ENCODE measurements around the gene ARHGAP6.

ARHGAP6 gene

GRCh38 chrX:11351375-11352295 lies 314.1 kb downstream of the ARHGAP6 start:
- DNase-seq (ENCODE audit: low read depth in 2 of 2) = no peak

GRCh38 chrX:11349661-11350337 lies 315.9 kb downstream of the ARHGAP6 start:
- no peak for DNase-seq (ENCODE audit: low read depth in 2 of 2)

- DNase-seq (ENCODE audit: low read depth in 2 of 2) = no peak
Measured at GRCh38 chrX:11349020-11349419, 316.7 kb downstream of the ARHGAP6 start.

- DNase-seq (ENCODE audit: low read depth in 2 of 2) = no peak
Measured at GRCh38 chrX:11347300-11347699, 318.4 kb downstream of the ARHGAP6 start.

- no peak for DNase-seq (ENCODE audit: low read depth in 2 of 2)
Measured at GRCh38 chrX:11346121-11346682, 319.5 kb downstream of the ARHGAP6 start.

GRCh38 chrX:11342673-11343072 lies 323.0 kb downstream of the ARHGAP6 start:
- DNase-seq (ENCODE audit: low read depth in 2 of 2) = no peak

- DNase-seq (ENCODE audit: low read depth in 2 of 2) = no peak
Measured at GRCh38 chrX:11341274-11342201, 324.2 kb downstream of the ARHGAP6 start.

GRCh38 chrX:11337292-11338009 lies 328.3 kb downstream of the ARHGAP6 start:
- no peak for DNase-seq (ENCODE audit: low read depth in 2 of 2)

GRCh38 chrX:11336201-11336600 lies 329.5 kb downstream of the ARHGAP6 start:
- DNase-seq (ENCODE audit: low read depth in 2 of 2) = no peak

GRCh38 chrX:11334165-11334564 lies 331.6 kb downstream of the ARHGAP6 start:
- no peak for DNase-seq (ENCODE audit: low read depth in 2 of 2)

GRCh38 chrX:11331788-11332187 lies 333.9 kb downstream of the ARHGAP6 start:
- no peak for DNase-seq (ENCODE audit: low read depth in 2 of 2)

- DNase-seq (ENCODE audit: low read depth in 2 of 2) = no peak
Measured at GRCh38 chrX:11329021-11329420, 336.7 kb downstream of the ARHGAP6 start.

- DNase-seq (ENCODE audit: low read depth in 2 of 2) = no peak
Measured at GRCh38 chrX:11328134-11328533, 337.6 kb downstream of the ARHGAP6 start.

GRCh38 chrX:11321986-11322385 lies 343.7 kb downstream of the ARHGAP6 start:
- DNase-seq (ENCODE audit: low read depth in 2 of 2) = no peak

- DNase-seq (ENCODE audit: low read depth in 2 of 2) = no peak
Measured at GRCh38 chrX:11319806-11320520, 345.8 kb downstream of the ARHGAP6 start.

GRCh38 chrX:11311706-11312105 lies 354.0 kb downstream of the ARHGAP6 start:
- DNase-seq (ENCODE audit: low read depth in 2 of 2) = no peak

- DNase-seq (ENCODE audit: low read depth in 2 of 2) = no peak
Measured at GRCh38 chrX:11309220-11309619, 356.5 kb downstream of the ARHGAP6 start.

GRCh38 chrX:11305641-11306040 lies 360.1 kb downstream of the ARHGAP6 start:
- no peak for DNase-seq (ENCODE audit: low read depth in 2 of 2)

GRCh38 chrX:11304829-11305228 lies 360.9 kb downstream of the ARHGAP6 start:
- DNase-seq (ENCODE audit: low read depth in 2 of 2) = no peak

GRCh38 chrX:11298600-11298999 lies 367.1 kb downstream of the ARHGAP6 start:
- DNase-seq (ENCODE audit: low read depth in 2 of 2) = no peak

Measured in stimulated activated CD4-positive, alpha-beta T cell treated with anti-CD3 and anti-CD28 coated beads, Interleukin-1b, Interleukin-23, amount 100 ng/mL, for 4 hours (primary cell).